Measurements from ENCODE around the gene PRDM4.

PRDM4 gene, protein sequence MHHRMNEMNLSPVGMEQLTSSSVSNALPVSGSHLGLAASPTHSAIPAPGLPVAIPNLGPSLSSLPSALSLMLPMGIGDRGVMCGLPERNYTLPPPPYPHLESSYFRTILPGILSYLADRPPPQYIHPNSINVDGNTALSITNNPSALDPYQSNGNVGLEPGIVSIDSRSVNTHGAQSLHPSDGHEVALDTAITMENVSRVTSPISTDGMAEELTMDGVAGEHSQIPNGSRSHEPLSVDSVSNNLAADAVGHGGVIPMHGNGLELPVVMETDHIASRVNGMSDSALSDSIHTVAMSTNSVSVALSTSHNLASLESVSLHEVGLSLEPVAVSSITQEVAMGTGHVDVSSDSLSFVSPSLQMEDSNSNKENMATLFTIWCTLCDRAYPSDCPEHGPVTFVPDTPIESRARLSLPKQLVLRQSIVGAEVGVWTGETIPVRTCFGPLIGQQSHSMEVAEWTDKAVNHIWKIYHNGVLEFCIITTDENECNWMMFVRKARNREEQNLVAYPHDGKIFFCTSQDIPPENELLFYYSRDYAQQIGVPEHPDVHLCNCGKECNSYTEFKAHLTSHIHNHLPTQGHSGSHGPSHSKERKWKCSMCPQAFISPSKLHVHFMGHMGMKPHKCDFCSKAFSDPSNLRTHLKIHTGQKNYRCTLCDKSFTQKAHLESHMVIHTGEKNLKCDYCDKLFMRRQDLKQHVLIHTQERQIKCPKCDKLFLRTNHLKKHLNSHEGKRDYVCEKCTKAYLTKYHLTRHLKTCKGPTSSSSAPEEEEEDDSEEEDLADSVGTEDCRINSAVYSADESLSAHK

DNA sequence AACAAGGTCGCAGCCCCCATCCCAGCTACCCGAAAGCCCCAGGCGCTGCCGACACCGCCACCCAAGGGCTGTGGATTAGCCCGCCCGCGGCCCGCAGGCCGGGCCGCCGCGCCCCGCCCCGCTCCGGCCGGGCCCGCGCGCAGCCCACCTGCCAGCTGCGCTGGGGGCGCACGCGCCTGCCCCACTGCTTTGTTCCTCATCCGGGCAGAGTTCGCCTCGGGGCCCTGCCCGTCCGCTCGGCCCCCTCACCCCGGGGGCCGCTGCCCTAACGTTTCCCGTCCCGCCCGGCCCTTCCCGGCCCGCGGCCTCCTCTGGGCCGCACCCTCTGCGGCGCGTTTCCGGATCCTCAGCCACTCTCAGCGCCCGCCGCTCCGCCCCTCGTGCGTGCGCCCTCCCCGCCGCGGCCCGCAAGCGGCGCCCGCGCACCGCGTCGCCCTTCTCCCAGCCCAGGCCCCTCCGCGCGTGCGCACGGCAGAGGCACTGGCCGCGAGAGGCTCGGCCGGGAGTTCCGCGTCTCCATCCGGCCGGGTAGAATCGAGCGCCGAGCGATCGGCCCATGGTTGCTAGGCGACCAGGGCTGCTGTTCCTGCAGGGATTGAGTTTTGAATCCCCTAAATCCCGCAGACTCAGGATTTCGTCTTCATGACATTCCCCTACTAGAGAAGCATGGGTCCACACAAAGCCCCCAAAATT is at the start of gene PRDM4:
PRDM4 (minus strand) TSS at position 329 of the 693 bp plus-strand sequence. CDS start 622 bp downstream, outside the sequence.
- H3K27ac ChIP-seq: peak within 1 kb of the TSS; percentile 77
- TF ChIP-seq, protein P1, sequence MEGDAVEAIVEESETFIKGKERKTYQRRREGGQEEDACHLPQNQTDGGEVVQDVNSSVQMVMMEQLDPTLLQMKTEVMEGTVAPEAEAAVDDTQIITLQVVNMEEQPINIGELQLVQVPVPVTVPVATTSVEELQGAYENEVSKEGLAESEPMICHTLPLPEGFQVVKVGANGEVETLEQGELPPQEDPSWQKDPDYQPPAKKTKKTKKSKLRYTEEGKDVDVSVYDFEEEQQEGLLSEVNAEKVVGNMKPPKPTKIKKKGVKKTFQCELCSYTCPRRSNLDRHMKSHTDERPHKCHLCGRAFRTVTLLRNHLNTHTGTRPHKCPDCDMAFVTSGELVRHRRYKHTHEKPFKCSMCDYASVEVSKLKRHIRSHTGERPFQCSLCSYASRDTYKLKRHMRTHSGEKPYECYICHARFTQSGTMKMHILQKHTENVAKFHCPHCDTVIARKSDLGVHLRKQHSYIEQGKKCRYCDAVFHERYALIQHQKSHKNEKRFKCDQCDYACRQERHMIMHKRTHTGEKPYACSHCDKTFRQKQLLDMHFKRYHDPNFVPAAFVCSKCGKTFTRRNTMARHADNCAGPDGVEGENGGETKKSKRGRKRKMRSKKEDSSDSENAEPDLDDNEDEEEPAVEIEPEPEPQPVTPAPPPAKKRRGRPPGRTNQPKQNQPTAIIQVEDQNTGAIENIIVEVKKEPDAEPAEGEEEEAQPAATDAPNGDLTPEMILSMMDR (conservative IDR thresholded peaks at IDR 0.05; ENCODE audit: low read depth): peak; percentile 46
- peak; percentile 97 for DNase-seq (ENCODE audit: low spot score)
- ChIA-PET CTCF (interaction anchor here (0.7 kb wide), 1 partner anchor 124 kb away, joined by 3 read pairs; no protein-coding TSS in a partner anchor), POLR2A (ENCODE audit: low non-redundant PET) (no interaction called here)

DNA sequence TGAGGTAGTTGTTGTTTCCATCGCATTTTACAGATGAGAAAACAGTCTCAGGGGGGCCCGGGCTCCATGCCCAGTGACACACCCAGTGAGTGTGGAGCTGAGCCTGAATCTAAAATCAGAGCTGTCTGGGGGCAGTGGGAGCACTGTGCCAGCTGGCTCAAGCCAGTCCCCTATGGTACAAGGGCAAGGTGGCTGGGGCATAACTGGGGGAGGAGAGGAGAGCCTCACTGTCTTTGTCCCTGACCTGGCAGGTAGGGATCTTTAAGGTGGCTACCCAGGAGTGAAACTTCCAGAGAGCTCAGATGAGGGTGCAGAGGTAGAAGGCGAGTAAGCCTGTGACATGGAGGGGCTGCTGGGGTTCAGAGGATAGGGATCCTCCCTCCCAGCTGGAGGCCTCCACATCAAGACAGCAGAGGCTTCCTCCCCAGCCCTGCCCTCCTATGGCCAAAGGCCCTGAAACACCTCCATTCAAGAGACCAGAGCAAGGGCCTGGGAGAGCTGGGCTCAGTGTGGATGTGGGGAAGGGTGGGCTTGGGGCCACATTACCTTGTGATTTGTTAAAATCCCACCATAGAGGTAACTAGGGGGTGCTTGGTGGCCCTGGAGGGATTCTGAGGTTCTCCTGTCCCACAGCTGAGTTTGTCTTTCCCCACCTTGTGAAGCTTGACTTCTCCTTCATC is 46.7 kb upstream of the PRDM4 start:
- TF ChIP-seq, protein P1 (conservative IDR thresholded peaks at IDR 0.05; ENCODE audit: low read depth): no peak
- ChIA-PET CTCF (no interaction called here), POLR2A (ENCODE audit: low non-redundant PET) (no interaction called here)
- no peak for DNase-seq (ENCODE audit: low spot score)
- H3K27ac ChIP-seq: no peak overlapping the region

DNA sequence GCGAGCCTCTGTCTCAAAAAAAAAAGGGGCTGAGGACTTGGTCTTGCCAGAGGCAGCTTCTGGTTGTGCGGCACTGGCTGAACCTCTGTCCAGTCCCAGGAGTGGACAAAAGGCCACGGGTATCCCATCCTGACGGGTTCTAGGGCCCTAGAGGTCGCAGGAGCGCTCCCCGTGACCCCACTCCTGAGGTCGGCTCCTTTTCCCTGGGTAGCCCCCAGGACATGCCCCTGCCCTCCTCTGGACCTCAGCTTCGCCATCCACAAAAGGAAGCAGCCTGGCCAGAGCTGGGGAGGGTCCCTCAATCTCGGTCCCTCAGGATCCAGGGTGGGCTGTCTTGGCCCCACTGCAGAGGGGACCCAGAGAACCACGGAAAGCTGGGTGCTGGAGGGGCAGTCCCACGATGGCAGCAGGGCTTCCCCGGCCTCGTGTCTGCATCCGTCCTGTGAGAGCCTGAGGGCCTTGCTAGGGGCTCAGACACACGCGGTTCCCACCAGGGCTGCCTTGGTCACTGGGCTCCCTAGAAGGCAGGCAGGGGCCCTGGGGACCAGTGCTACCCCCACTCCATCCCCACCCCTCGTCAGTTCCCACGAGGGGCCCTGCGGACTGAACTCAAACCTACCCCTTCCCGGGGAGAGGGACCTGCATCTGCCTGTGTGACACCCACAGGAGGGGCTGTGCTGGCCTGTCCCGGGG is 44.7 kb upstream of the PRDM4 start:
- H3K27ac ChIP-seq: no peak overlapping the region
- no peak for DNase-seq (ENCODE audit: low spot score)
- ChIA-PET CTCF (no interaction called here), POLR2A (ENCODE audit: low non-redundant PET) (no interaction called here)
- TF ChIP-seq, protein P1 (conservative IDR thresholded peaks at IDR 0.05; ENCODE audit: low read depth): no peak

DNA sequence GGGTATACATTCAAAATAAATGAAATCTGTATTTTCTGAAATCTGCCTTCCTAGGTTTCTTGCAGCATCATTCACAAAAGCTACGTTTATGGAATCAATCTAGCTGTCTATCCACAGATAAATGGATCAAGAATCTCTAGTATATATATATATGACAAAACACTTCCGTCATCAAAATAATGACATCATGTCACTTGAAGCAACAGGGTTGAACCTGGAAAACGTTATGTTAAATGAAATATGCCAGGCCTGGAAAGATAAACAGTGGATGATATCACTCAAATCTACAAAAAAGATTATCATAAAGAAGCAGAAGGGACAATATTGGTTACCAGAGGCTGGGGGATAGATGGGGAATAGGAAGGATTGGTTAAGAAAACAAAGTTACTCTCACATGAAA is 42.2 kb upstream of the PRDM4 start:
- CTCF ChIA-PET: no interaction called here
- no peak for DNase-seq (ENCODE audit: low spot score)
- POLR2A ChIA-PET (ENCODE audit: low non-redundant PET): no interaction called here
- TF ChIP-seq, protein P1 (conservative IDR thresholded peaks at IDR 0.05; ENCODE audit: low read depth): no peak
- H3K27ac ChIP-seq: no peak overlapping the region

DNA sequence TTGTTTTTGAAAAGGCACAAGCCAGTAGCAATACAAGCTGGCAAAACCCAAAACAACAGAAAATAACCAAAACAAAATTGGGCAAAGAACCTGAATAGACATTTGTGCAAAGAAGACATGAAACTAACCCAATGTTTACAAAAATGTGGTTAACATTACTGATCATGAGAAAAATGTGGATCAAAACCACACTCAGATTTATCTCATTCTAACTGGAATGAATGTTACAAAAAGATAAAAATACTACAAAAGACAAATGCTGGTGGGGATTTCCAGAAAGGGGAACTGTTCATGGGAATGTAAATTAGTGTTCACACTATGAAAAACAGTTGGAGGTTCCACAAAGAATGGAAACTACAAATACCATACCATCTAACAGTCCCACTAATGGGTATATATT is 40.2 kb upstream of the PRDM4 start:
- ChIA-PET POLR2A (ENCODE audit: low non-redundant PET) (no interaction called here), CTCF (interaction anchor here (0.7 kb wide), 2 partner anchors 127 to 387 kb away, joined by 3 to 4 read pairs; no protein-coding TSS in a partner anchor)
- TF ChIP-seq, protein P1 (conservative IDR thresholded peaks at IDR 0.05; ENCODE audit: low read depth): no peak
- H3K27ac ChIP-seq: no peak overlapping the region
- DNase-seq (ENCODE audit: low spot score): no peak
